ENCODE results near the gene RNF144A.

Gene RNF144A

DNA sequence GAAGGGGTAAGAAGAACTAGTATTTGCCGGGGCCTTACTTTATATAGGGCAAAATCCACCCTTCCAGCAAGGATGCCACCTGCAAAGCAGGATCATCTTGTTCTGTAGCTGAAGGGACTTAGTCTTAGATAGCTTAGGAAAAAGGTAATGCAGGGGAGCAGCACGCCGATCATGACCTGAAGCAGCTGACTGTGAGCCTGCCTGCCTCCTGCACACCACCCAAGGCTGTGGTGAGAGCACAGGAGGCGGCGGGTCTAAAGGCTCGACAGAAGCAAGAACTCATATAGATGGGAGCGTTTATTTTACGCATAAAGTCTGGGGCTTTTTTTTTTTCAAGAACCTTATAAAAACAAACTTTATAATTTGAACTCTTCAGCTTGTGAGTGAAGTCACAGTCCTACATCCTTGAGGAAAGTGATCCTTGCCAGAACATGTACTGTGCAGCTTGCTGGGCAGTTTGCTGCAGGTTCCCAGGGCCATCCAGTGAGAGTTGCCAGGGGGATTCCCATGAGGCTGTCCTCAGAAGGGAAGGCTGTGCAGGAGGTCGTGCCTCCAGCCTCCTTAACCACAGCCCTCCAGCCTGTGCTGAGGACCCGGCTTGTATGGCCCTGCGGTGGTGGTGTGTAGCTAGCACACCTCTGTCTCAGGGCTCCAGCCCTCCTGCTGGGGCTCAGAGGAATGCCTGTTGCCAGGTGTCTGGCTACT is 92.1 kb downstream of the RNF144A start:
- DNase-seq: no peak

DNA sequence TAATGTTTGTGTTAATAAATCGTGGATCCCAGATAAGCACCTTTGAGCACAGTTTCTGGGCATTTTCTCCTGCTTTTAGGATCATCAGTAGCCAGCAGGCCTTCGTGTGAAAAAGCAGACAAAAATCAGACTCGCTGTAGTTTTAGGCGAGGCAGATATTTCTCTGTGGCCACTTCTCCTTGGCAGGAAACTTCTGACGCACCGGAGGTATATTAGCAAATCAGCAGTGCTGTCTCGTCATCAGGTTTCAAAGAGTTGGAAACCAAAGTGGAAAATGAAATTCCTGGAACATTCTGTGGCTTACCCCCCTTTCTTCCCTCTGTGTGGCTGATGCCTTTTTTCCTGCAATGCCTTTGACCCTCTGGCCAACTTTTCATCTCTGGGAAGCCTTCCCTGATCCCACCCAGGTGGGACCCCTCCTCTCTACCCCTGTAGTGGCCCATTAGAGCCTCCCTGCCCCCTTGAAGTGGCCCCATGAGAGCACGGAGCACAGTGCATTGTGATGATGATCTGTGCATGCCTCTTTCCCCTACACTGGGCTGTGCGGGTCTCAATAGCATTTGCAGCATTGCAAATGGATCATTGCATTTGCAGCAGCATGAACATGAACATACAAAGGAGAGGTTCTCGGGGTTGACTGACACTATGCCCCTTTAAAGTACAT is 93.3 kb downstream of the RNF144A start:
- no peak for DNase-seq

DNA sequence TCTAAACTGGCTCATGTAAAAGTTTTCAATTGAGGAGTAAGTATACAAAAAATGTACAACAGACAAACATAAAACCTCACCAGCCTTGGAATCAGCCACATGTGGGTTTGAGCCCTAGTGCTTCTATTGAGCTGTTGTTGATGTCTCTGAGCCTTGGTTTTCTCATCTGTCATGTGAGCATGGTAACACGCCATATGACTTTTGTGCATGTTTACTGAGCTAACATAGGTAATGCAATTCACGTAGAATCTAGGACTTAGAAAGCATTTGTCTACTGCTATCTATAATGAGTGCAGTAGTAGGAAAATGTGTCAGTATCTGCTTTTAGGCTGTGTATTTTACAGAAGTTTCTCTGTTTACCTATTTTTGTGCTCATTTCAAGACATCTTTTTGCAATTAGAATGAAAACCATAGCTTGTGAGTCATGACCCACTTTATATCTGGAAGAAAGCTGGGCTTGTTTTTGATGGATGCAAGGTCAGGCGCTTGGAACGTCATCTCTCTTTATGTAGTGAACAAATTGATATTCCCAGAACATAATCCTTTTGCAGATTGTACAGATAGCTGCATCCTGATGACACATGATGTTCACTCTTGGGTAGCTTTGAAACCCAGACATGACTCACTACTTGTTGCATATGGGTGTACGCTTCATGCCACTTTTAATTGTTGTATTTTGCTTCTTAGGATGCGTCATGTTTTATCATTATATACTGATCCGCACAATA is 94.3 kb downstream of the RNF144A start:
- no peak for DNase-seq

DNA sequence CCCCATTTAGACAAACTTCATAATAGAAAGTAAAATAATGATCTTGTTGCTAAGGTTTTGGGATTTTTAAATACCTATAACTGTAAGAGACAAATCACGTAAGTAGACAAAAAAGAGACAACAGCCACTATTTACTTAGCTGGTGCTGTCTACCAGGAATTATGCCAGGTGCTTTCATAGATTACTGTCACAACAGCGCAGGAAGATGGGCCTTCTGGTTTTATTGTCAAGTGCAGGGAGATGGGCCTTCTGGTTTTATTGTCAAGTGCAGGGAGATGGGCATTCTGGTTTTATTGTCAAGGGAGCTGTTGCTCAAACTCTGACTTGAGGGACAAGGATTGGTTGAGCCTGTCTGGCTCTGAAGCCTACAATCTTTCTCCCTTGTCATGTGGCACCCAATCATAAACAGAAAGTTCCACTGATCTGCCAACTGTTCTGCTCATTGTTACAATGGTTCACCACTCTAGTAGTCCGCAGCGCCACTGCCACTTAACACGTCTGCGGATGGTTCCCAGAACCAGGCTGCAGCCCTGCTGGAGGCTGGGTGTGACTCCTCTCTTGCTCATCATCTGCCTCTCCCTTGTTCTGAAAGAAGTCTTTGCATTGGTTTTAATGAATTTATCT is 95.0 kb downstream of the RNF144A start:
- DNase-seq: peak; percentile 43

DNA sequence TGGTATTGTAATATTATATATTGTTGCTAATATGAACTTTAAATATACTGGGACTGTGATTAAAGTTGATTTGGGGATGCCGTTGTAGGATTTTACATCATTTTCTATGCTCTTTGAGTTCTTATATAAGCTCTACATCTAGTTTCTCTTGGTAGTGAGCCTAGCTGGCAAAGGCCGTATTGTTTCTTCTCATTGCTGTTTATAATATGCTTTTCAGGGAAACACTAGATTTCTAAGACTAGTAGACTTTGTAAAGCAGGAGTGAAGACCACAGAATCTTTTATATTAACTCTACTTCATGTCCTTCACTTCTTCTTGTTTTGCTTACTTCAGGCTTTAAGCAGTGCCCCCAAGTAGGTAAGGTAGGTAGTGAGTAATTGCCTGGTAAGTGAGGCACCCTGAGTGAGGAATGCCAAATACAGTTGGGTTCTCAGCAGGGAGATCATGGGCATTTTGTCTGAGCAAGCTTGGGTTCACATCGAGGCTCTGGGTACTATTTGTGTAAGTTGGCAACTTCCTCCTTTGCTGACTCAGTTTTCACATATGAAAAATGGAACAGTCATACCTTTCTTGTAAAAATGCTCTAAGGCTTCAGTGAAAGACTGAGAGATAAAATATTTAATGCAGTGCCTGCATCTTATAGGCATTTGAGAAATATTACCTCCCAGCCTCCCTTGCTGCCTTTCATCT is 96.4 kb downstream of the RNF144A start:
- DNase-seq: no peak

DNA sequence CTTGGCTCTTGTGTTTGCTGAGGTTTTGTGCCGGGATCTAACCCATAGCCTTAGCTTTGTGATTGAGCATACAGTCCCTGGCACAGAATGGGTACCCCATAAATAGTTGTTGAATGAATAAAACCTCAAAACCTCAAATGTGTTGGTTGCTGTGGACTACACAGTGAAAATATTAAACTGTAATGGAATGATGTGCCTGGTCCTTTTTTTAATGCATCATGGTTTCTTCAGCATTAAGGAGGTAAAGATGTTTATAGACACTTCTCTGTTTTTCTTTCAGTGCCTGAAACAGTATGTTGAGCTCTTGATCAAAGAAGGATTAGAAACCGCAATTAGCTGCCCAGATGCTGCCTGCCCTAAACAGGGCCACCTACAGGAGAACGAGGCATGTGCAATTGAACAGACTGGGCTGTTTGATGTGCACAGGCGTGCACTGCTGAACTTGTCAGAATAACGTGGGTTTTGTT is 97.0 kb downstream of the RNF144A start:
- DNase-seq: no peak

DNA sequence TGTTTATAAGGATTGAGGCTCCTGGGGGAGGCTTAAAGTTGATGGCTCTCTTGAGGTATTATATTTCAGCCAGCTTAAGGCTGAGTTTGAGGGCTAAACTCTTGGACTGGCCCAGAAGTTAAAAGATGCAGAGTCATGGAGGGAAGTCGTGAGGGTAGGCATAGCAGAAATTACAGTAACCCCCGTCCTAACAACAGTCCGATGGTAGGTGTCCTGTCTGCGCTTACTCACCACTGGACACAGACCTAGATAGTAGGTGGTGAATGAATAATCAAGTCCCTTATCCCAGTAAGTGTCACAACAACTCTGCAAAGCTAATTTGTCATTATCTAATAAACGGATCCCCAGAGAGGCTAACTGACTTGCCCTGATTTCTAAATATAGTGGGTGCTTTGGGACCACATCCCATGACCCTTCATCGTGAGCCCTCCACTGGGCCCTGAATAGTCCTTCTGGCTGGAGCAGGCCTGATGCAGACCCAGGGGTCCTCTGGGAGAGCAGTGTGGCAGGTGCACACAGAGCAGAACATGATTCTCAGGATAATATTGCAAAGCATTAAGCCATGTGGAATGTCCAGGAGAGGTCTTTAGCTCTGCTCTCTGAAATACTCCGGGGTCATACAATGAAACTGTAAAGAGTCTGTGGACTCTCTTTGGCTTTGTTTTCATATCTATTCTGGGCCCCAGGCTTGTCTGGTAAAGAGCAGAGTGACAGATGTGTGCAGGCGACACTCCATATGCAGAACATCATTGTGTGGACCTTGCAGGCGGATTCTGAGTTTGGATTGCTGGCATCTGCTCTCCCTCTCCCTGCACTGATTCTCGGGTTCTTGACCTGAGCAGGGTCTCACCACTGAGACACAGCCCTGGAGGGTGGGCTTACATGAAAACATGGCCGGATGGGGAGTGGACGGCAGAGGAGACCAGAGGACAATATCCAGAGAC is 98.1 kb downstream of the RNF144A start:
- no peak for DNase-seq

DNA sequence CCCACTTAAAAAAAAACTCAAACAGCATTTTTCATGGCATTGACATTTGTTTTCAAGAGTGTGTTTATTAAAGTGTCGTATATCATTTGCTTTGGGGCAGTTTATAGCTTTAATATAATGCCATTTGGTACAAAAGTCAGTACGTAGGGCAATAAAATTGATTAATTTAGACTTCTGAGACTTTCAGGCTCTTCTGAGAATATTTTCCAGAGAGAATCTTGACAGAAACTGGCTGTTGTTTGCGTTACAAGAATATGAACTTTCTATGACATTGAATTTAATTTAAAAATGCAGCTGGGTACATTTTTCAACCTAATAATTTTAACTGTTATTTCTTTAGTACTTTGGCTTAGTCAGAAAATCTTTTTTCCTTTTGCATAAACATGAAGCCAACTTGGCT is 98.9 kb downstream of the RNF144A start:
- no peak for DNase-seq

DNA sequence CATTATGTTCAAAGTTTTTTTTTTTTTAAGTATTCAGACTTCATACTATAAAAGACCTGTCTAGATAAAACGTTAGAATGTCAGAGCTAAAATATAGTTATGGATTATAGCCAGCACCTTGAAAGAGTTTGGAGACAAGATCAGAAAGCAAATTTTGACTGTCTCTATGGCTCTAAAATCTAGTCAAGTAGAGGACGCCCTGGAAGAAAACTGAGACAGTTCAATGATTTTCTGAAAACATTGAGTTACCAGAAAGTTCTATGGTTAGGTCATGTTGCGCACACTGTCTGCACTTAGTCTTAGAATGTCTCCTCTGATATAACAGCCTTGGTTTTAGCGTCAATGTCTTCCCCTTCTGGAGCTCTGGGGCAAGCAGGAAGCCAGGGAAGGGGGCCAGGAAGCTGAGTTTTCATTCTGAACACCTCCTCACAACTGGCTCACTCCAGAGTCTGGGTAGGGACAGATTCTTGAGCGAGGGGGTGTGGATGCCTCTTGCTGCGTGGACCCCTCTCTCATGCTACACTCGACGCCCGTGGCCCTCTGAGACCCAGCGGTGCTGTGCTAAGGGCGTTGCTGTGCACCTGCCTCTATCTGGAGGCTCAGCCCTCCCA is 99.5 kb downstream of the RNF144A start:
- DNase-seq: no peak

DNA sequence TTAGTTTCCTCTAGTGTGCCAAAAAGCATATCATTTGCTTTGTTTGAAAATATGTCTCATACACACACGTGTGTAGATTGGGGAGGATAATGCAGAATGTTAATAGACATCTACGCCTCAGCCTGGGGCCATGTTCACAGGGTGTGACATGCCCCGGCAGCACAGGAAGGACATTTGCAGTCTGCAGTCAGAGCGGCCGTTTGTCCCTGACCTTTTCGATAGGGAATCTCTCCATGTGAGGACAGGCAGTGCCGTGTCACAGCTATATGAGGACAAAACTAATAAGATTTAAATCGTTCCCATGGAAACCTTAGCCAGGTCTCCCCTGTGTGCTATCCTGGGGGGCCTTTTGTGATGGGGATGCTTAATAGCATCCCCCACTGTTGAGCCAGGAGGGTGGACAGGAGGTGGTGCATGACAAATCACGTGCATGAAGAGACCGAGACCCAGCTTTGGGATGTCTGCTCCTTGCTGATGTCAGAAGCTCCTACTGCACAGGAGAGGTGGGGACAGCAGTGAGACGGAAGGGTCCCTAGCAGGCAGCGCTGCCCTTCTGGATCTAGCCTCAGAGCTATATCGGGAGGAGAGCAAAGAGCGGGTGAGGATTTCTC is 100.6 kb downstream of the RNF144A start:
- no peak for DNase-seq

DNA sequence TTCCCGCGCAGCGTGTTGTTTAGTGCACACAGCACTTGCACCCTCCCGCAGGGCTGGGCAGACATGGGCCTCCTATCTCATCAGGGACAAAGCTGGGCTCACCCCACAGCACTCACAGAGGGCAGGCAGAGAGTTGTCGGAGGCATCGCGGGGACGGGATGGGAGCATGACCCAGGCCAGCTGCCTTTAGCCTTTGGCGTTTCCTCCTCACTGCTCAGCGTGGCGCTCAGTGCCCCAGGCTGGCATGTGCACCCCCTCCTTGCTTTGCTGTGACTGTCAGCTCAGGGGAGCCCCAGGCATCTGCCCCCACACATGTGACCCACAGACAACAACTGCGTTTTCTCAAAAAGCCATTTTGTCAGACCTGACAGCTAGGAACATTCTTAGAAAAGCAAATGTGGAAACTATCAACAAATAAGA is 101.1 kb downstream of the RNF144A start:
- DNase-seq: no peak

DNA sequence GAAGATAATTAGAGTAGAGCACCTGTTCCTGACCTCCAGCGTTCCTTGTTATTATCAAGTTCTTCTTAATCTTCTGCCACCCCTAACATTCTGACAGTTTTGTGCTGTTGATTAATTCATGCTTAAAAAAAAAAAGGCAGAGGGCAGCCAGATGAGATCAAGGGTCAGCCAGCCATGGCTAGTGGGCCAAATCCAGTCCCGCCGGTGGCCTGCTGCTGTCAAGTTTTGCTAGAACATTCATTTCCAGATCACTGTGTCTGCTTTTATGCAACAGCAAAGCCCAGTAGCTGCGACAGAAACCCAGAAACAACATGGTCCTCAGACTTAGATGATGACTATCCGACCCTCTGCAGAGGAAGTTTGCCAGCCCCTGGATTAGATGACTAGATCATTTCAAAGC is 101.6 kb downstream of the RNF144A start:
- no peak for DNase-seq

DNA sequence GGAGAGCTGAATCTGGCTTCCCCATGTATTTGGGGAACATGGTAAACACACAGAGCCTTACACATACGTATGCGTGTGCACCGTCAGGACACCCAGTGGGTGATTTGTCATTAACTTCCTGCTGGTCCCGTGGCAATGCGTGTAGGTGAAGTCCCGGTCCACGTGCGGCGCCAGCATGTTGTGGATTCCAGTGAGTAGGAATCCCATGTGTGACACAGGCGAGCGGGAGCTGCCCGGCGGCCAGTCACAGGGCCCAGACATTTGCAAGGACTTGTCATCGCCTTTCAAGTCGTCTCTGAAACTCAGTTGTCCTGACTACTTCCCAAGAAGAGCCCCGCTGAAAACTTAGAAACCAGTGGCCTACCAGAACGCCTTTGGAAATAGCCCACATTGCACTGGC is 102.0 kb downstream of the RNF144A start:
- DNase-seq: no peak

DNA sequence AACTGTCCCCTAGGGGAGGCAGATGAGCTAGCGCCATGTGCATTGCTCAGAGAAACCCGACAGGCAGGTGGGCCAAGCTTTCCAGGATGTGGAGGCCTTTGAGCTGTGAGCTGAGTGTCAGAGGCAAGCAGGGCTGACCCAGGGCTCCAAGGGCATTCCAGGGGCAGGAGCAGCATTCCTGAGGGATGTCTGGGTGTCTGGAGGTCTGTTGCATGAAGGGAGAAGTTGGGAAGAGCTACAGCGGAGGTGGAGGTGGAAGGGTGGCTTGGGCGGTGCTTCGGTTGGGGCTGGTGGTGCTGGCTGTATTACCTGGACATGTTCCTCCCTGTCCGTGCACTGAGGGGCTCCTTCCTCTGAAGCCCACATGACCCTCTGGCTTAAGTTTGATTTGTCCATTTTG is 102.8 kb downstream of the RNF144A start:
- no peak for DNase-seq

DNA sequence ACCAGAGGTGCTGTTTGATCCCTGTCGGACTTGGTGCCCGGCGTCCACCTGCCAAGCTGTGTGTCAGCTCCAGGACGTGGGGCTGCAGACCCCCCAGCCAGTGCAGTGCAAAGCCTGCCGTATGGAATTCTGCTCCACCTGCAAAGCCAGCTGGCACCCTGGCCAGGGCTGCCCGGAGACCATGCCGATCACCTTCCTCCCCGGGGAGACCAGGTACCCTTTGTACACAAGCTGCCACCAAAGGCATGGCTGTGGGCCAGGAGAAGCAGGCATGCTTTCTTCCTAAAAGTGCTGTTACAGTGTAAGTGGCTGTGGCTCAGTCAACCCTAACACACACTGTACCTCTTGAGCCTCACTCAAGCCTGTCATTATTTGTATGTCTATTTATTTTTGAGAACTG is 103.3 kb downstream of the RNF144A start:
- DNase-seq: peak; percentile 25

DNA sequence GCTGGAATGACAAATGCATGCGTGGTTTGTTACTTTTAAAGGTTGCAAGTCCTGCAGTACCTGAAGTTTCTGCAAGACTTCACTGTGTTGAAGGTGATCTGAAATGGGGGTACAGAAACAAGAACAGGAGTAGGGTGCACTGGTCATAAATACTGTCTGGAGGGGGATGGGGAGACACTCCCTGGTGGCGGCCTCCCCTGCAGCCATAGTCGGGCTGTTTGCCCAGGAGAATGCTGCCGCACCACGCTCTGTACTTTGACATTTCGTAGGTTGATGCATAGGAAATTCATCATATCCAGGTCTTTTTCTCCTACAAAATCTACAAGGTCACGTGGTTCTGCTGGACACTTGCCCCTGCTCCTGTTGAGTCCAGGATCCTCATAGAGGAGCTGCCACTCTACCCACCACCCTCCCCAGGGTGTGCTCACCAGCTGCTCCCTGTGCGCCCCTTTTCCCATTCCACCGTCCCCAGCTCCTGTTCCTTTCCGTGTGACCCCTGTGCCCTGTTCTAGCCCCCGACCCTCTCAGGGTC is 103.8 kb downstream of the RNF144A start:
- no peak for DNase-seq

DNA sequence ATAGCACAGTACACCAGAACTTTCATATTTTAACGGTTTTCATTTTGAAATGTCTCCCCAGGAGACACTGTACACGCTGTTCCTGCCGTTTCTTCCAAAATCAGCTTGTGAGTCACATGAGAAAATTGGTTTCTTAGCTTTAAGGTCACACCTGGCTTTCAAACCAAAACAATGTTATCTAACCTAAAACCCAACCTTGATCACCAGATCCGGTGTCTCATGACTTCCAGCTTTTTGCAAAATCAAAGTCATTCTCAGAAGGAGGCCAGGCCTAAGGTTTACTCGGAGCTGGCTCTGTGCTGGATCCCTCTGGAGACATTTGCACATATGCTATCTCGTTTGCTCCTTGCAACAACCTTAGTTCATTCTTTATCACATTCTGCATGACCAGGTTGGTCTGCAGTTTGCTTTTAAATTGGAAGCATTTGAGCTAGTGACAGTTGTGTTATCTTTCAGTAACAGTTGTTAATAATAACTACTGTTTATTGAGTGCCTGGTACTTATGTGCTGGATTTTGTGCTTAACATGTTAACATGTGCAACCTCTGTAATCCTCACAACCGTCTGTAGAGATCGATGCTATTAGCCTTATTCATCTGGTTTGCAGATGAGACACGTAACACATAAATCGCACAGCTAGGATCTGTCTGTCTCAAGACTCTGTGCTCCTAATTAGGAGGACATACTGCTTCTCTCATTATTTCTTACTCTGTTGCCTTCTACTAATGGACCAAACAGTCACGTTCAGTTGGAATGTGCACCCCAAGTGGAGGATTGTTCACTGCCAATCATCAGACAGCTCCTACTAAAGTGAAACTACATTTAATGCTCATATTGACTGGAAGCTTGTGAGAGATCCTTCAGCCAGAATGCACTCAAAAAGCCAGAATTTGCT is 105.5 kb downstream of the RNF144A start:
- no peak for DNase-seq

DNA sequence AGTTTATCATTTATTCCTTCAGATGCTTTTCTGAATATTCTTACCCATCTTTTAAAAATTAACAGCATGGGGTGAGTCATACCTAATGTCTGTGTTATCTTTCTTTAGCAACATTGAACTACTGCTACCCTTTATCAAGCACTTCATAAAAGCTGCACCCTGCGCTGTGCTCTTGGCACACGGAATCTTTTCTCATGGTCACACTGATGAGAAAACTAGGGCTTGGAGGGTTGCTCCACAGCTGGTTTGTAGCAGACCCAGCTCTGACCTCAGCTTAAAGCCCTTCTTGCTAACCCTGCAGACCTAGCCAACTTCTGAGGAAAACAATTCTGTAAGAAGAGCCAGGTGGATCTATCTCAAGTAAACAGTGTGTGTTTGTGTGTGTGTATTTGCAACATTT is 106.3 kb downstream of the RNF144A start:
- no peak for DNase-seq

DNA sequence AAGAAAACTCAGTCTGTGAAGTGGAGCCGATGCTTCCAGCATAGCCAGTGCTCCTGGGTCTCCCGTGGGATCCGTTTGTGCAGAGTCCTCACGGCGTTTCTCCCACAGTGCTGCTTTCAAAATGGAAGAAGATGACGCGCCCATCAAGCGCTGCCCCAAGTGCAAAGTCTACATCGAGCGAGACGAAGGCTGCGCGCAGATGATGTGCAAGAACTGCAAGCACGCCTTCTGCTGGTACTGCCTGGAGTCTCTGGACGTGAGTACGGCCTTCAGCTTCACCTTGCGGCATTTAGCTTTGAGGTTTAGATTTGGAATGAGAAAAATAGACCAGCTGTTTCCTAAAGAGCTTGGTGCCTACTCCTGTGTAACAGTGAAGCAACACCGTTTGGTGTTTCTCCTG is 107.0 kb downstream of the RNF144A start:
- no peak for DNase-seq

DNA sequence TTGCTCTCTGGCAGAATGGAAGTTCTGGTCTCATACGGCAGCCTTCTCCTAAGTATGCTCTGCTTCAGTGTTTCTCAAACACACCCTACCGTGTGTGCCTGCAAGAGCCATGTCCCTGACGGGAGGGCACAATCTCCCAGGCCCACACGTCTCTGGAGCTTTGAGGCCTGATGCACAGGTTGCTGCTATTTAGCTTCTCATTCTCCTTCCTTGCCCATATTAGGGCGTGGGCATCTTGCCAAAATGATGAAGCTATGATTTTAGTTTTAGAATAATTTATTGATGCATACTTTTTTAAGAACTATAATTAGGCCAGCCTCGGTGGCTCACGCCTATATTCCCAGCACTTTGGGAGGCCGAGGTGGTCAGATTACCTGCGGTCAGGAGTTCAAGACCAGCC is 107.9 kb downstream of the RNF144A start:
- no peak for DNase-seq
